Stimulated activated CD4-positive, alpha-beta T cell treated with anti-CD3 and anti-CD28 coated beads, Interleukin-1b, Interleukin-23, amount 100 ng/mL, for 24 hours (primary cell): Measurements from ENCODE around the gene CNTROB.
A peak's percentile ranks its signal among the peaks of the same experiment; 100 is the strongest.
"Not testable (repeated sequence)": the region's sequence is repeated elsewhere in the genome, so short reads cannot be mapped to it uniquely, and the experiment has no call there.

Experiments
- DNase-seq, 4 experiments: peaks; one replicate each; pipeline ENCODE4 v3.0.0-alpha.2; 2020; ENCODE audit warnings: low read depth in 4 of 4, low spot score in 1 of 4

CNTROB gene

GRCh38 chr17:7940743-7941142, 8.7 kb downstream of the CNTROB start:
- no peak for DNase-seq

GRCh38 chr17:7943291-7943690, 11.3 kb downstream of the CNTROB start:
- DNase-seq: no peak

- DNase-seq: no peak
Measured at GRCh38 chr17:7944326-7944725, 12.3 kb downstream of the CNTROB start.

DNA sequence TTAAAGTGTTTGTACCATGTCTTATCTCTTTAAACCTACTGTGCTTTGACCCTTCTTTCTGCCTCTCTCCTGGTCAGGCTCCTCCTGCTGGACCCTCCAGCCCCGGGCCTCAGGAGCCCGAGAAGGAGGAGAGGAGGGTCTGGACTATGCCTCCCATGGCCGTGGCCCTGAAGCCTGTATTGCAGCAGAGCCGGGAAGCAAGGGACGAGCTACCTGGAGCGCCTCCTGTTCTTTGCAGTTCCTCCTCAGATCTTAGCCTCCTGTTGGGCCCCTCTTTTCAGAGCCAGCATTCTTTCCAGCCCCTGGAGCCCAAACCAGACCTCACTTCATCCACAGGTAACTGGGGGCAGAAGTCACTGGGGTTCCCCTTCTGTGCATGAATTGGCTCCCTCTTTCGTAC, 13.6 kb downstream of the CNTROB start:
- no peak for DNase-seq

GRCh38 chr17:7946441-7946840, 14.4 kb downstream of the CNTROB start:
- DNase-seq: no peak

GRCh38 chr17:7947651-7948050, 15.6 kb downstream of the CNTROB start:
- no peak for DNase-seq

DNA sequence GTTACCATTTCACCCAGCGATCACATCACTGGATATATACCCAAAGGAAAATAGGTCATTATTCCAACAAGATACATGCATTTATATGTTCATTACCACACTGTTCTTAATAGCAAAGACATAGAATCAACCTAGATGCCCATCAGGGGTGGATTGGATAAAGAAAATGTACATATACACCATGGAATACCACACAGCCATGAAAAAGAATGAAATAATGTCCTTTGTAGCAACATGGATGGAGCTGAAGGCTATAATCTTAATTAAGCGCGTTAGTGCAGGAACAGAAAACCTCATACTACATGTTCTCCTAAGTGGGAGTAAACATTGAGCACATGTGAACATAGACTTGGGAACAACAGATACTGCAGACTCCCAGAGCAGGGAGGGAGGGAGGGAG, 18.6 kb downstream of the CNTROB start:
- no peak for DNase-seq

DNA sequence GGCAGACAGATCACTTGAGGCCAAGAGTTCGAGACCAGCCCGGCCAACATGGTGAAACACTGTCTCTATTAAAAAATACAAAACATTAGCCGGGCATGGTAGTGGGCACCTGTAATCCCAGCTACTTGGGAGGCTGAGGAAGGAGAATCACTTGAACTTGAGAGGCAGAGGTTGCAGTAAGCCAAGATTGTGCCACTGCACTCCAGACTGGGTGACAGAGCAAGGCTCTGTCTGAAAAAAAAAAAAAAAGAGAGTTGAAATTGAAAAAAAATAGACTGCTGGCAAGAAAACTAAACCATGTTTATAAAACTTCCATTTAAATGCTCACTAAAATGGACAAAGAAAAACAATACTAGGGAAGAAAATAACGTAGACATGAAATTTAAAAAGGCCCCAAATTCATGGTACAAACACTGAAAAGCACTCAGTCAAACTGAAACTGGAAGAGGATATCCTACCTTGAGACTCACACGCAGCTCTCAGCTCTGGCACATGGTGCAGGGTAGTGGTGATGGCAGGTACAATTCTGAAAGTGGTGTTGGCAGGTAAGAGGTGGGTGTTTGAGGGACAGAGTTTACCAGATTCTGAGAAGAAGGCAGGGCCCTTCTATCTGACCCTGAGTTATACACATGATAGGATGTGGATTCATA, 19.3 kb downstream of the CNTROB start:
- peak in 2 of 4 experiments; percentile 12 to 32 for DNase-seq

DNA sequence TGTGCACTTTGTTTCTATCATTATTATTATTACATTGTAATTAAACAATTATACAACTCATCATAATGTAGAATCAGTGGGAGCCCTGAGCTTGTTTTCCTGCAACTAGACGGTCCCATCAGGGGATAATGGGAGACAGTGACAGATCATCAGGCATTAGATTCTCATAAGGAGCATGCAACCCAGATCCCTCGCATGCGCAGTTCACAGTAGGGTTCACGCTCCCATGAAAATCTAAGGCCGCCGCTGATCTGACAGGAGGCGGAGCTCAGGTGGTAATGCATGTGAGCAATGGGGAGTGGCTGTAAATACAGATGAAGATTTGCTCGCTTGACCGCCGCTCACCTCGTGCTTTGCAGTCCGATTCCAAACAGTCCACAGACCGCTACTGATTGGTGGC, 21.3 kb downstream of the CNTROB start:
- DNase-seq: not testable (repeated sequence)

DNA sequence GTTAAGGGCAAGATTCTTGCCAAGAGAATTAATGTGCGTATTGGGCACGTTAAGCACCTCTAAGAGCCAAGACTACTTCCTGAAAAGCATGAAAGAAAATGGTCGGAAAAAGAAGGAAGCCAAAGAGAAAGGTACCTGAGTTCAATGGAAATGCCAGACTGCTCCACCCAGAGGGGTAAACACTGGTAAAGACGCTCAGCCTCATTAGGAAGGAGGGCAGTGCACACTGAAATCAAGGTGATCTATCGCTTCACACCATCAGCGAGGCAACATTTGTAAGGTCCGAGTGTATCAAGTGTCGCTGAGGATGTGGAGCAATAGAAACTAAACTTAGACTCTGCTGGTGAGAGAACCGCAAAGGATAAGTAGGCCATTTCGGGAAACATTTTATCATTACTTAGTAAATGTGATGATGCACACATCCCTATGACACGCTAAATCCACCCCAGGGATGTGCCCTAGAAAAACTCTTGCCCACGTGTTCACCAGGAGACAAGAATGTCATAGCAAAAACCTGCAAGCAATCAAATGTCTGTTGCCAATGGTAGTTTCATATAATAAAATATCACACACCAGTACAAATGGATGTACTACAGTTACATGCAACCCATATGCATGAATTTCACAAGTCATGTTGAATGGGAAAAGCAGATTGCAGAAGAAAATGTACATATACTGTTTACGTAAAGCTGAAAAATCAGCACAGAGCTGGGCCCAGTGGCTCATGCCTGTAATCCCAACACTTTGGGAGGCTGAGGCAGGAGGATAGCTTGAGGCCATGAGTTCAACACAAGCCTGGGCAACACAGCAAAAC, 23.6 kb downstream of the CNTROB start:
- DNase-seq: no peak

- no peak for DNase-seq
Measured at GRCh38 chr17:7956228-7956965, 24.4 kb downstream of the CNTROB start.

- DNase-seq: no peak
Measured at GRCh38 chr17:7959503-7960253, 27.7 kb downstream of the CNTROB start.

- no peak for DNase-seq
Measured at GRCh38 chr17:7961421-7961820, 29.4 kb downstream of the CNTROB start.

- DNase-seq: no peak
Measured at GRCh38 chr17:7967751-7968150, 35.7 kb downstream of the CNTROB start.

GRCh38 chr17:7969433-7969832, 37.4 kb downstream of the CNTROB start:
- no peak for DNase-seq

DNA sequence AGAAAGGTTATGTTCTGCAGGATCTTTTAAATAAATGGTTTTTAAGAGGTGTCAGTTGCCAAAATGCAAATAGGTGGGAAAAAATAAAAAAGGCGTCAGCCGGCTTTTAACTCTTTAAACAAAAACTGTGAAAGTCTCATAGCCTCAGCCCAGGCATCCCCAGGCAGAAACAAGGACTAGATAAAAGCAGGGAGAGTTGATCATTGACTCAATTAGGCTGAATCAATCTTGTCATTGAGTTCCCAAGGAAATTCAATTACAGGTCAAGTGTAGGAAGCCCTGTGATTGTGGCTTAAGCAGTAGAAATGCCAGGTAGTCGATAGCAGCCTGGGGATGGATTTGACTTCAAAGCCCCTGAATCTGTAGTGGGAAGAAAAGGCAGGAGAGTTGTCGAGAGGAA, 39.6 kb downstream of the CNTROB start:
- no peak for DNase-seq

GRCh38 chr17:7972131-7972785, 40.3 kb downstream of the CNTROB start:
- no peak for DNase-seq

GRCh38 chr17:7974638-7975131, 42.7 kb downstream of the CNTROB start:
- no peak for DNase-seq

DNA sequence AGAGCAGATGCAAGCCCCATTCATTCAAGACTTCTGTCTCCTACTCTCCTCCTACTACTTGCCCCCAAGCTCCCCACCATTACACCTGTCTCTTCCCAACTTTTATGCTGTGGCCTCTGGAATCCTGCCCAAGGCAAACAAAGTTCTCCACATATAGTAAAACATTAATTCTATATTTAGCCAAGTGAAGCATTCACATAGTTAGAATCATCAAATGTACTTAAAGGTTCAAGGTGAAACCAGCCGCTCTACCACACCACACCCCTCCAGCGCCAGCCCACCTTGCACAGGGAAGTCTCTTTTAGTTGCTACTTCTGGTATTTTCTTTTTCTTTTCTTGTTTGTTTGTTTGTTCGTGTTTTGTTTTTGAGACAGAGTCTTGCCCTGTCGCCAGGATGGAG, 45.0 kb downstream of the CNTROB start:
- no peak for DNase-seq

GRCh38 chr17:7977805-7978204, 45.8 kb downstream of the CNTROB start:
- no peak for DNase-seq

GRCh38 chr17:7982173-7982572, 50.2 kb downstream of the CNTROB start:
- DNase-seq: no peak
